Astrocyte (in vitro differentiated cells and primary cell): ENCODE results near the gene GPC3.

Experiments
- EZH2 ChIP-seq: IDR thresholded peaks from 2 replicates; pipeline ENCODE4 v1.6.1; 2012; ENCODE audit warnings: mild to moderate bottlenecking, low read length, inconsistent platforms; ENCODE audit not compliant: insufficient read depth
- TF ChIP-seq, protein P1 (sequence below): IDR thresholded peaks from 2 replicates; pipeline ENCODE4 v1.5.1; 2011; ENCODE audit warnings: low read depth, mild to moderate bottlenecking, inconsistent platforms, low read length, moderate library complexity; ENCODE audit not compliant: insufficient read depth

DNA sequence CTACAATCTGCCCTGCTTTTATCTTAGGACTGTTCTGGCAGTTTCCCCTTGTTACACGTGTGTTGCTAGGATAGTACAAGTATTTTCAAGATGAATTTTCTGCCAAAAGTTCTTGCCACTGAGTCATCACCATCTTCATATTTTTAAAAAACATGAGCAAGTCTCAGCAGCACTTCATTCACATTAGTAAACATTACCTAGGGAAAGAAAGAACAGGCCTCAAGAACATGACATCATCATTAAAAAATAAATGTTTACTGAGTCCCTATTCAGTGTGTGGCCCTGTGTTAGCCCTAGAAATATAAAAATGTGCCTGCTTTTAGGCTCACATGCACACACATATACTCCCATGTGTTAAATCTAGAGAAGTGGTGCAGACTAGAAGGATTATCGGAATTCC lies 18.7 kb upstream of the GPC3 start:
- TF ChIP-seq, protein P1, sequence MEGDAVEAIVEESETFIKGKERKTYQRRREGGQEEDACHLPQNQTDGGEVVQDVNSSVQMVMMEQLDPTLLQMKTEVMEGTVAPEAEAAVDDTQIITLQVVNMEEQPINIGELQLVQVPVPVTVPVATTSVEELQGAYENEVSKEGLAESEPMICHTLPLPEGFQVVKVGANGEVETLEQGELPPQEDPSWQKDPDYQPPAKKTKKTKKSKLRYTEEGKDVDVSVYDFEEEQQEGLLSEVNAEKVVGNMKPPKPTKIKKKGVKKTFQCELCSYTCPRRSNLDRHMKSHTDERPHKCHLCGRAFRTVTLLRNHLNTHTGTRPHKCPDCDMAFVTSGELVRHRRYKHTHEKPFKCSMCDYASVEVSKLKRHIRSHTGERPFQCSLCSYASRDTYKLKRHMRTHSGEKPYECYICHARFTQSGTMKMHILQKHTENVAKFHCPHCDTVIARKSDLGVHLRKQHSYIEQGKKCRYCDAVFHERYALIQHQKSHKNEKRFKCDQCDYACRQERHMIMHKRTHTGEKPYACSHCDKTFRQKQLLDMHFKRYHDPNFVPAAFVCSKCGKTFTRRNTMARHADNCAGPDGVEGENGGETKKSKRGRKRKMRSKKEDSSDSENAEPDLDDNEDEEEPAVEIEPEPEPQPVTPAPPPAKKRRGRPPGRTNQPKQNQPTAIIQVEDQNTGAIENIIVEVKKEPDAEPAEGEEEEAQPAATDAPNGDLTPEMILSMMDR = no peak
- no peak for TF ChIP-seq EZH2
